OCI-LY7 (cell line): ENCODE data around the gene KCNQ2. TPM values are rescaled to one million over a fixed set of nuclear protein-coding genes. Genes with fewer than 3 reads are reported as not detected.

Experiments
- BruUV-seq: library from RNA; stranded (reverse); fragments of 400-500 nt; replicated peaks from 2 replicates; lab custom pipeline; 2021; lab: Mats Ljungman, UMichigan
- CTCF ChIA-PET: fragments of 300-600 bp; sonication (Branson Sonifier 250); formaldehyde crosslinking; loops from one replicate; lab custom pipeline; 2022; ENCODE audit warnings: antibody characterized with exemption; ENCODE audit not compliant: unreplicated experiment; lab: Charles Lee
- POLR2A ChIA-PET: fragments of 300-600 bp; sonication (Branson Sonifier 250); formaldehyde crosslinking; loops from one replicate; lab custom pipeline; 2022; ENCODE audit warnings: antibody characterized with exemption; lab: Charles Lee
- DNase-seq: peaks from one replicate; pipeline ENCODE4 v3.0.0-alpha.2; 2015; ENCODE audit warnings: low spot score
- H2AFZ ChIP-seq: fragments of 200-600 bp; sonication (generic), shearing (Covaris generic); 2 replicates; pipeline ENCODE4 v1.6.1; 2014; ENCODE audit warnings: mild to moderate bottlenecking, antibody characterized with exemption, low read length, moderate library complexity
- H3K27ac ChIP-seq: fragments of 200-600 bp; sonication (generic); 2 replicates; pipeline ENCODE4 v1.5.1; 2014; ENCODE audit warnings: mixed run types, low read depth, mild to moderate bottlenecking, moderate library complexity, low read length, inconsistent platforms; ENCODE audit not compliant: poor library complexity, severe bottlenecking
- H3K36me3 ChIP-seq: fragments of 200-600 bp; sonication (generic); 2 replicates; pipeline ENCODE4 v1.6.1; 2014; ENCODE audit warnings: mild to moderate bottlenecking, antibody characterized with exemption, low read length, moderate library complexity, mixed read lengths; ENCODE audit not compliant: insufficient read depth
- H3K4me1 ChIP-seq: fragments of 200-600 bp; sonication (generic); 2 replicates; pipeline ENCODE4 v1.5.1; 2014; ENCODE audit warnings: mild to moderate bottlenecking, low read length; ENCODE audit not compliant: insufficient read depth, poor library complexity, severe bottlenecking
- H3K4me2 ChIP-seq: fragments of 200-600 bp; sonication (generic); 2 replicates; pipeline ENCODE4 v1.6.1; 2014; ENCODE audit warnings: mild to moderate bottlenecking, low read length
- H3K4me3 ChIP-seq: fragments of 200-600 bp; sonication (generic); 2 replicates; pipeline ENCODE4 v1.5.1; 2014; ENCODE audit warnings: mild to moderate bottlenecking, low read depth, low read length; ENCODE audit not compliant: poor library complexity, severe bottlenecking
- H3K79me2 ChIP-seq: fragments of 200-600 bp; sonication (generic); 2 replicates; pipeline ENCODE4 v1.6.1; 2016; ENCODE audit warnings: low read depth, mild to moderate bottlenecking, low read length, moderate library complexity, mixed read lengths; ENCODE audit not compliant: insufficient read depth
- H3K9me2 ChIP-seq: fragments of 200-600 bp; sonication (generic); 2 replicates; pipeline ENCODE4 v1.6.1; 2016; ENCODE audit warnings: mild to moderate bottlenecking, low read length, mixed read lengths; ENCODE audit not compliant: insufficient read depth
- H3K9me3 ChIP-seq: fragments of 200-600 bp; sonication (generic); 2 replicates; pipeline ENCODE4 v1.6.1; 2014; ENCODE audit warnings: mild to moderate bottlenecking, mixed run types, low read length, mixed read lengths
- H4K20me1 ChIP-seq: fragments of 200-600 bp; sonication (generic); 2 replicates; pipeline ENCODE4 v1.6.1; 2014; ENCODE audit warnings: mild to moderate bottlenecking, antibody characterized with exemption, low read length, moderate library complexity, mixed read lengths; ENCODE audit not compliant: insufficient read depth
- CTCF ChIP-seq: fragments of 200-600 bp; sonication (generic); conservative IDR thresholded peaks from 2 replicates; pipeline ENCODE4 v1.5.1; 2014; ENCODE audit warnings: mild to moderate bottlenecking, antibody characterized with exemption, low read length, moderate library complexity, mixed read lengths
- EZH2phosphoT487 ChIP-seq: fragments of 200-600 bp; sonication (generic); IDR thresholded peaks from 2 replicates; pipeline ENCODE4 v1.6.1; 2018; ENCODE audit warnings: low read depth, borderline replicate concordance, mild to moderate bottlenecking, mixed run types, antibody characterized with exemption, low read length, moderate library complexity, mixed read lengths
- intact Hi-C: fragments of 100-400 bp; cut with micrococcal nuclease; formaldehyde crosslinking; loops from one replicate; pipeline ENCODE4 v1.10.0; 2022; ENCODE audit not compliant: unreplicated experiment
- total RNA-seq, 2 experiments: library from RNA; depleted of rRNA in 1 of 2; stranded (reverse); fragments of >200 nt in 1 of 2; shearing (Covaris generic) in 1 of 2; gene quantifications; 2 replicates each; pipeline ENCODE4 v1.2.3, GENCODE V29; 2014 to 2022

KCNQ2 gene
- total RNA-seq, 2 experiments from 2014 or later, result not detected

GRCh38 chr20:63418617-63419016 is 53.8 kb downstream of the KCNQ2 start:
- H3K4me1 ChIP-seq, result no peaks in the 10 kb centered on the region
- H2AFZ ChIP-seq, result no peak overlapping the region
- H3K36me3 ChIP-seq, result no peaks in the 10 kb centered on the region
- H3K9me2 ChIP-seq, result no peaks in the 10 kb centered on the region
- H3K27ac ChIP-seq, result no peak overlapping the region
- no peaks in the 10 kb centered on the region for H3K9me3 ChIP-seq
- no peaks in the 10 kb centered on the region for H4K20me1 ChIP-seq
- BruUV-seq, result no TSS peak
- H3K79me2 ChIP-seq, result no peaks in the 10 kb centered on the region
- CTCF ChIA-PET, result no interaction called here
- H3K4me2 ChIP-seq, result no peak overlapping the region
- intact Hi-C loops, result no loop called here
- POLR2A ChIA-PET, result no interaction called here
- TF ChIP-seq CTCF, result no peak
- no peak for TF ChIP-seq EZH2phosphoT487
- no peak for DNase-seq
- no peak overlapping the region for H3K4me3 ChIP-seq

DNA sequence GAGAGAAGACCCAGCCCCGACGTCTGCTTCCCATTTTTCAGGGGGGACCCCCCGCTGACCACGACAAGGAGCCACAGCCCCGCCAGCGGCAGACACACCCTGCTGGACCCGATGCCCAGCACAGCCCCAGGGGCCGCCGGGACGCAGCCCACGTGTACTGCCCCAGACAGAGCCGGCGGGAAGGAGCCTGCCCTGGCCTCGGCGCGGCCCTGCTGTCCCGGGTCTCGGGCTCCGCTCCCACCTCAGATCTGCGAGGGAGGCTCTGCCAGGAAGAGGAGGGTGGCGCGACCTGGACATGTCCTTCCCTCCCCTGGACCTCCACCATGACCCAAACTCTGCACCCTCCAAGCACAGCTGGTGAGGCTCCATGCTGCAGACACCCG is 54.7 kb downstream of the KCNQ2 start:
- no TSS peak for BruUV-seq
- Histone ChIP-seq H3K4me1 (no peaks in the 10 kb centered on the region), H3K9me2 (no peaks in the 10 kb centered on the region), H3K9me3 (no peaks in the 10 kb centered on the region), H3K79me2 (no peaks in the 10 kb centered on the region), H3K4me2 (no peak overlapping the region), H3K36me3 (no peaks in the 10 kb centered on the region), H2AFZ (no peak overlapping the region), H3K4me3 (no peak overlapping the region), H3K27ac (no peak overlapping the region), H4K20me1 (no peaks in the 10 kb centered on the region)
- ChIA-PET POLR2A (no interaction called here), CTCF (no interaction called here)
- intact Hi-C loops, result no loop called here
- no peak for DNase-seq
- TF ChIP-seq CTCF (no peak), EZH2phosphoT487 (no peak)

DNA sequence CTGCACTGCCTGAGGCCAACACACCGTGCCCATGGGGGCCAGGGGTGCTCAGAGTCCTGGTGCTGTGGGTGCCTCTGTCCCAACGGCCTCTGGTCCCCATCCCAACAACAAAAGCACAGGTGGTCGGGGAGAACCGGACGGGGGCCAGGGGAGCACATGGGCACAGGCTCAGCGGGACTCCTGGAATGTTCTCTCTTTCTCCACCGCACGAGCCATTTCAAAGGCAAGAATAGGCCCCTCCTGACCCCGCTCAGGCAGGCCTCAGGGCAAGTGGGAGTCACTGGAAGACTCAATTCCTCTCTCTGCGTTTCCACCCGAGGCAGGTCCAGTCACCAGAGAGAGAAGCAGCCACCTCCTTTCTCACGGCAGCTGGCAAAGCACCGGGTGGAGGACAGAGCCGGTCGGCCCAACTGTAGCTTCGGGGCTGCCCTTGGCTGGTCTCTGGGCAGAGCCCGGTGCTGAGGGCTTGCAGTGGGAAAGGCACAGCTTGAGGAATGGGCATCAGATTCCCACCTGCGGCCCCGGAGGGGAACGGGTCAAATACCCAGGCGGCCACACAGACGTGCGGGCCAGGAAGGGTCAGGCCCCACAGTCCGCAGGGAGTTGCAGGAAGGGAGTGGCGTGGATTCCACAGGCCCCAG is 55.2 kb downstream of the KCNQ2 start:
- no peak overlapping the region for H2AFZ ChIP-seq
- CTCF ChIA-PET, result no interaction called here
- no peaks in the 10 kb centered on the region for H3K4me1 ChIP-seq
- no peak for TF ChIP-seq CTCF
- H3K4me2 ChIP-seq, result no peak overlapping the region
- H3K9me2 ChIP-seq, result no peaks in the 10 kb centered on the region
- POLR2A ChIA-PET, result no interaction called here
- H3K4me3 ChIP-seq, result no peak overlapping the region
- DNase-seq, result no peak
- intact Hi-C loops, result no loop called here
- BruUV-seq, result no TSS peak
- H4K20me1 ChIP-seq, result no peaks in the 10 kb centered on the region
- H3K9me3 ChIP-seq, result no peaks in the 10 kb centered on the region
- no peaks in the 10 kb centered on the region for H3K79me2 ChIP-seq
- H3K36me3 ChIP-seq, result no peaks in the 10 kb centered on the region
- H3K27ac ChIP-seq, result no peak overlapping the region
